Neural cell (in vitro differentiated cells): ENCODE results near the gene USP53. TPM values are rescaled to one million over a fixed set of nuclear protein-coding genes. Genes with fewer than 3 reads are reported as not detected.
"Not testable (repeated sequence)": the region's sequence is repeated elsewhere in the genome, so short reads cannot be mapped to it uniquely, and the experiment has no call there.

ENCODE experiments used
- H2AFZ ChIP-seq: fragments of 200-600, 300-800 bp; sonication (generic), shearing (Covaris generic); 2 replicates; pipeline ENCODE4 v1.6.0; 2014; ENCODE audit warnings: low read depth, mild to moderate bottlenecking, antibody characterized with exemption, low read length, moderate library complexity
- H3F3A ChIP-seq: fragments of 200-600 bp; shearing (Covaris generic); 2 replicates; pipeline ENCODE4 v1.6.1; 2016; ENCODE audit warnings: mild to moderate bottlenecking, moderate library complexity, mixed read lengths, antibody characterized with exemption, low read length; ENCODE audit not compliant: insufficient read depth, poor library complexity, severe bottlenecking
- H3K27ac ChIP-seq: fragments of 200-600, 300-800 bp; sonication (generic), shearing (Covaris generic); 2 replicates; pipeline ENCODE4 v1.5.1; 2014; ENCODE audit warnings: mild to moderate bottlenecking, low read length, moderate library complexity
- H3K27me3 ChIP-seq: fragments of 300-800, 200-600 bp; sonication (generic), shearing (Covaris generic); 2 replicates; pipeline ENCODE4 v1.6.0; 2014; ENCODE audit warnings: mild to moderate bottlenecking, low read depth, low read length, moderate library complexity; ENCODE audit not compliant: insufficient read depth
- H3K36me3 ChIP-seq: fragments of 300-800, 200-600 bp; sonication (generic), shearing (Covaris generic); 2 replicates; pipeline ENCODE4 v1.5.1; 2014; ENCODE audit warnings: mild to moderate bottlenecking, antibody characterized with exemption, low read length, moderate library complexity; ENCODE audit not compliant: insufficient read depth
- H3K4me2 ChIP-seq: fragments of 300-800, 200-600 bp; sonication (generic), shearing (Covaris generic); 2 replicates; pipeline ENCODE4 v1.6.0; 2014; ENCODE audit warnings: mild to moderate bottlenecking, low read length
- H3K4me3 ChIP-seq: fragments of 300-800, 200-600 bp; sonication (generic), shearing (Covaris generic); 2 replicates; pipeline ENCODE4 v1.5.1; 2014; ENCODE audit warnings: mild to moderate bottlenecking, low read length, moderate library complexity
- H3K79me2 ChIP-seq: fragments of 200-600 bp; shearing (Covaris generic); replicated peaks from 2 replicates; pipeline ENCODE4 v1.6.0; 2014; ENCODE audit warnings: mild to moderate bottlenecking, low read length, moderate library complexity; ENCODE audit not compliant: insufficient read depth
- H3K9ac ChIP-seq: fragments of 300-800, 200-600 bp; sonication (generic), shearing (Covaris generic); 2 replicates; pipeline ENCODE4 v1.6.1; 2016; ENCODE audit warnings: mild to moderate bottlenecking, low read length, mixed read lengths
- H3K9me2 ChIP-seq: fragments of 200-600 bp; shearing (Covaris generic); 2 replicates; pipeline ENCODE4 v1.6.1; 2016; ENCODE audit warnings: mild to moderate bottlenecking, low read length, mixed read lengths; ENCODE audit not compliant: insufficient read depth
- H3K9me3 ChIP-seq: fragments of 200-600, 300-800 bp; sonication (generic), shearing (Covaris generic); 2 replicates; pipeline ENCODE4 v1.6.1; 2016; ENCODE audit warnings: mild to moderate bottlenecking, mixed run types, low read length, moderate library complexity, mixed read lengths
- H4K20me1 ChIP-seq: fragments of 200-600 bp; shearing (Covaris generic); 2 replicates; pipeline ENCODE4 v1.6.1; 2016; ENCODE audit warnings: mild to moderate bottlenecking, mixed run types; ENCODE audit not compliant: insufficient read depth
- EP300 ChIP-seq: fragments of 450-650 bp; conservative IDR thresholded peaks from 2 replicates; pipeline ENCODE4 v1.6.1; 2014; ENCODE audit warnings: antibody characterized with exemption, mild to moderate bottlenecking, moderate library complexity; ENCODE audit not compliant: poor library complexity, severe bottlenecking
- EZH2 ChIP-seq: fragments of 200-600, 300-800 bp; shearing (Covaris generic), sonication (generic); IDR thresholded peaks from 2 replicates; pipeline ENCODE4 v1.6.1; 2014; ENCODE audit warnings: antibody characterized with exemption, low read length, borderline replicate concordance, mild to moderate bottlenecking; ENCODE audit not compliant: insufficient read depth, poor library complexity, severe bottlenecking
- MXI1 ChIP-seq: fragments of 450-650 bp; conservative IDR thresholded peaks from 2 replicates; pipeline ENCODE4 v1.6.1; 2014; ENCODE audit warnings: antibody characterized with exemption, mild to moderate bottlenecking; ENCODE audit not compliant: poor library complexity, severe bottlenecking
- POLR2AphosphoS5 ChIP-seq: IDR thresholded peaks from 2 replicates; pipeline ENCODE4 v1.6.1; 2012
- RAD21 ChIP-seq: fragments of 450-650 bp; conservative IDR thresholded peaks from 2 replicates; pipeline ENCODE4 v1.6.1; 2014; ENCODE audit warnings: antibody characterized with exemption, mild to moderate bottlenecking, moderate library complexity
- SMC3 ChIP-seq: fragments of 450-650 bp; conservative IDR thresholded peaks from 2 replicates; pipeline ENCODE4 v1.6.1; 2014; ENCODE audit warnings: antibody characterized with exemption, mild to moderate bottlenecking, moderate library complexity; ENCODE audit not compliant: poor library complexity
- TAF1 ChIP-seq: IDR thresholded peaks from 2 replicates; pipeline ENCODE4 v1.6.1; 2012; ENCODE audit warnings: low read depth
- polyA plus RNA-seq: library from polyadenylated mRNA; depleted of rRNA; stranded (reverse); fragments of >200 nt; gene quantifications from 2 replicates; pipeline ENCODE4 v1.2.3, GENCODE V29; 2014
- TF ChIP-seq, protein P1 (sequence below): IDR thresholded peaks from 2 replicates; pipeline ENCODE4 v1.6.1; 2012; ENCODE audit warnings: borderline replicate concordance
- TF ChIP-seq, protein P2 (sequence below): fragments of 450-650 bp; IDR thresholded peaks from 2 replicates; pipeline ENCODE4 v1.5.1; 2014; ENCODE audit warnings: antibody characterized with exemption, mild to moderate bottlenecking, moderate library complexity; ENCODE audit not compliant: poor library complexity, severe bottlenecking

The USP53 gene
- polyA plus RNA-seq, 1 donor from 2014 or later: 5.0 TPM

DNA sequence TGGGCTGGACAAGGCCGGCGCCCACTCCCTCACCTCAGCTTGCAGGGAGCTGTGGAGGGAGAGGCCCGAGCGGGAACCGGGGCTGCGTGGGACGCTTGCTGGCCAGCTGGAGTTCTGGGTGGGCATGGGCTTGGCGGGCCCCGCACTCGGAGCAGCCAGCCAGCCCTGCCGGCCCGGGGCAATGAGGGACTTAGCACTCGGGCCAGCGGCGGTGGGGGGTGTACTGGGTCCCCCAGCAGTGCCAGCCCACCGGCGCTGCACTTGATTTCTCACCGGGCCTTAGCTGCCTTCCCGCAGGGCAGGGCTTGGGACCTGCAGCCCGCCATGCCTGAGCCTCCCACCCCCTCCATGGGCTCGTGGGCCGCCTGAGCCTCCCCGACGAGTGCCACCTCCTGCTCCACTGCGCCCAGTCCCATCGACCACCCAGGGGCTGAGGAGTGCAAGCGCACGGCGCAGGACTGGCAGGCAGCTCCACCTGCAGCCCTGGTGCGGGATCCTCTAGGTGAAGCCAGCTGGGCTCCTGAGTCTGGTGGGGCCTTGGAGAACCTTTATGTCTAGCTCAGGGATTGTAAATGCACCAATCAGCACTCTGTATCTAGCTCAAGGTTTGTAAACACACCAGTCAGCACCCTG is 38.7 kb upstream of the USP53 start:
- H3K9me2 ChIP-seq, H3K79me2 ChIP-seq, H3K36me3 ChIP-seq, H3K27ac ChIP-seq, H3K9me3 ChIP-seq, H4K20me1 ChIP-seq, H3K27me3 ChIP-seq, H2AFZ ChIP-seq, H3F3A ChIP-seq, H3K4me2 ChIP-seq, H3K4me3 ChIP-seq, H3K9ac ChIP-seq: not testable (repeated sequence)

DNA sequence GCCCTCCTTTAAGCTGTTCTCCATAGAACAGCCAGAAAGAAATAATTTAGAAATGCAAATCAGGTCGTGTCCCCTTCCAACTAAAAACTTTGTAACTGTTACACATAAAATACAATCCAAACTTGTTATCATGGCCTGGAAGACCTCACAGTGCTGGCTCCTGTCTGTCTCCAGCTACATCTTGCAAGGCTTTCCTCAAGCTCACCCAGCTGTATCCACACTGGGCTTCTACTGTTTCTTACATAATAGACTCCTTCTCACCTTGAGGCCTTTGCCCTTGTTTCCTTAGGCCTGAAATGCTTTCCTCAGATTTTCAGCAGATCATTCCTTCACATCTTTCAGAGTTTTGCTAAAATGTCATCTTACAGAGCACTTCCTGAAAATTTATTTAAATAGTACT is 33.5 kb upstream of the USP53 start:
- Histone ChIP-seq H3K27ac (no peak overlapping the region), H3K9me3 (no peaks in the 10 kb centered on the region), H3K27me3 (no peaks in the 10 kb centered on the region), H3K4me2 (no peak overlapping the region), H2AFZ (no peak overlapping the region), H3K9ac (no peak overlapping the region), H3K9me2 (no peaks in the 10 kb centered on the region), H3K79me2 (no peaks in the 10 kb centered on the region), H3K4me3 (no peak overlapping the region), H3F3A (no peaks in the 10 kb centered on the region), H3K36me3 (no peaks in the 10 kb centered on the region), H4K20me1 (no peaks in the 10 kb centered on the region)
- TF ChIP-seq, protein P1, sequence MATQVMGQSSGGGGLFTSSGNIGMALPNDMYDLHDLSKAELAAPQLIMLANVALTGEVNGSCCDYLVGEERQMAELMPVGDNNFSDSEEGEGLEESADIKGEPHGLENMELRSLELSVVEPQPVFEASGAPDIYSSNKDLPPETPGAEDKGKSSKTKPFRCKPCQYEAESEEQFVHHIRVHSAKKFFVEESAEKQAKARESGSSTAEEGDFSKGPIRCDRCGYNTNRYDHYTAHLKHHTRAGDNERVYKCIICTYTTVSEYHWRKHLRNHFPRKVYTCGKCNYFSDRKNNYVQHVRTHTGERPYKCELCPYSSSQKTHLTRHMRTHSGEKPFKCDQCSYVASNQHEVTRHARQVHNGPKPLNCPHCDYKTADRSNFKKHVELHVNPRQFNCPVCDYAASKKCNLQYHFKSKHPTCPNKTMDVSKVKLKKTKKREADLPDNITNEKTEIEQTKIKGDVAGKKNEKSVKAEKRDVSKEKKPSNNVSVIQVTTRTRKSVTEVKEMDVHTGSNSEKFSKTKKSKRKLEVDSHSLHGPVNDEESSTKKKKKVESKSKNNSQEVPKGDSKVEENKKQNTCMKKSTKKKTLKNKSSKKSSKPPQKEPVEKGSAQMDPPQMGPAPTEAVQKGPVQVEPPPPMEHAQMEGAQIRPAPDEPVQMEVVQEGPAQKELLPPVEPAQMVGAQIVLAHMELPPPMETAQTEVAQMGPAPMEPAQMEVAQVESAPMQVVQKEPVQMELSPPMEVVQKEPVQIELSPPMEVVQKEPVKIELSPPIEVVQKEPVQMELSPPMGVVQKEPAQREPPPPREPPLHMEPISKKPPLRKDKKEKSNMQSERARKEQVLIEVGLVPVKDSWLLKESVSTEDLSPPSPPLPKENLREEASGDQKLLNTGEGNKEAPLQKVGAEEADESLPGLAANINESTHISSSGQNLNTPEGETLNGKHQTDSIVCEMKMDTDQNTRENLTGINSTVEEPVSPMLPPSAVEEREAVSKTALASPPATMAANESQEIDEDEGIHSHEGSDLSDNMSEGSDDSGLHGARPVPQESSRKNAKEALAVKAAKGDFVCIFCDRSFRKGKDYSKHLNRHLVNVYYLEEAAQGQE: no peak
- no peak for TF ChIP-seq SMC3
- no peak for TF ChIP-seq TAF1
- no peak for TF ChIP-seq POLR2AphosphoS5
- TF ChIP-seq MXI1: no peak
- TF ChIP-seq, protein P2, sequence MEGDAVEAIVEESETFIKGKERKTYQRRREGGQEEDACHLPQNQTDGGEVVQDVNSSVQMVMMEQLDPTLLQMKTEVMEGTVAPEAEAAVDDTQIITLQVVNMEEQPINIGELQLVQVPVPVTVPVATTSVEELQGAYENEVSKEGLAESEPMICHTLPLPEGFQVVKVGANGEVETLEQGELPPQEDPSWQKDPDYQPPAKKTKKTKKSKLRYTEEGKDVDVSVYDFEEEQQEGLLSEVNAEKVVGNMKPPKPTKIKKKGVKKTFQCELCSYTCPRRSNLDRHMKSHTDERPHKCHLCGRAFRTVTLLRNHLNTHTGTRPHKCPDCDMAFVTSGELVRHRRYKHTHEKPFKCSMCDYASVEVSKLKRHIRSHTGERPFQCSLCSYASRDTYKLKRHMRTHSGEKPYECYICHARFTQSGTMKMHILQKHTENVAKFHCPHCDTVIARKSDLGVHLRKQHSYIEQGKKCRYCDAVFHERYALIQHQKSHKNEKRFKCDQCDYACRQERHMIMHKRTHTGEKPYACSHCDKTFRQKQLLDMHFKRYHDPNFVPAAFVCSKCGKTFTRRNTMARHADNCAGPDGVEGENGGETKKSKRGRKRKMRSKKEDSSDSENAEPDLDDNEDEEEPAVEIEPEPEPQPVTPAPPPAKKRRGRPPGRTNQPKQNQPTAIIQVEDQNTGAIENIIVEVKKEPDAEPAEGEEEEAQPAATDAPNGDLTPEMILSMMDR: no peak
- no peak for TF ChIP-seq EZH2
- no peak for TF ChIP-seq EP300
- TF ChIP-seq RAD21: no peak

DNA sequence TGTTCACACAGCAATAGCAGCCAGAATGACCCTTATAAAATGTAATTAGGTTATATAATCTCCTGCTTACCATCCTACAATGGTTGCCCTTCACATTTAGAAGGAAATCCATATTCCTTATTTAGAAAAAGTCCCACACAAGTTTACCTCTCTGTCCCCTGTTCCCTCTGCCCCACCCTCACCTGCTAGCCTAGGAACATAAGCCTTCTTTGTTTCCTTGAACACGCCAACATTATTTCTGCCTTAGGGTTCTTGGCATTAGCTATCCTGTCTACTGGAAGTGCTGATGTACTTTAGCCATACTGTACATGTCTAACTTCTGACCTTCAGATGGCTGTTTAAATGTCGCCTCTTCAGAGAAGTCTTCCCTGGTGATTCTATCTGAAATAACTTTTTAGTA is 28.4 kb upstream of the USP53 start:
- Histone ChIP-seq H3F3A (no peaks in the 10 kb centered on the region), H3K79me2 (no peaks in the 10 kb centered on the region), H3K9me3 (no peaks in the 10 kb centered on the region), H3K4me3 (no peak overlapping the region), H2AFZ (no peak overlapping the region), H3K27ac (no peak overlapping the region), H3K36me3 (no peaks in the 10 kb centered on the region), H3K4me2 (no peak overlapping the region), H4K20me1 (no peaks in the 10 kb centered on the region), H3K9me2 (no peaks in the 10 kb centered on the region), H3K9ac (no peak overlapping the region), H3K27me3 (no peaks in the 10 kb centered on the region)
- TF ChIP-seq, protein P1: no peak
- TF ChIP-seq EP300 (no peak), EZH2 (no peak), POLR2AphosphoS5 (no peak), SMC3 (no peak)
